DOHH2 (cell line): ENCODE measurements around the gene PTPRN2.

Experiments
- EZH2phosphoT487 ChIP-seq: fragments of 200-600 bp; sonication (generic); IDR thresholded peaks from 2 replicates; pipeline ENCODE4 v1.6.1; 2017; ENCODE audit warnings: borderline replicate concordance, mild to moderate bottlenecking, antibody characterized with exemption, low read length, moderate library complexity, mixed read lengths
- TF ChIP-seq, protein P1 (sequence below): fragments of 200-600 bp; sonication (generic); IDR thresholded peaks from one replicate; pipeline ENCODE4 v1.5.1; 2014; ENCODE audit warnings: antibody characterized with exemption, mild to moderate bottlenecking, low read depth, low read length; ENCODE audit not compliant: poor library complexity, severe bottlenecking

DNA sequence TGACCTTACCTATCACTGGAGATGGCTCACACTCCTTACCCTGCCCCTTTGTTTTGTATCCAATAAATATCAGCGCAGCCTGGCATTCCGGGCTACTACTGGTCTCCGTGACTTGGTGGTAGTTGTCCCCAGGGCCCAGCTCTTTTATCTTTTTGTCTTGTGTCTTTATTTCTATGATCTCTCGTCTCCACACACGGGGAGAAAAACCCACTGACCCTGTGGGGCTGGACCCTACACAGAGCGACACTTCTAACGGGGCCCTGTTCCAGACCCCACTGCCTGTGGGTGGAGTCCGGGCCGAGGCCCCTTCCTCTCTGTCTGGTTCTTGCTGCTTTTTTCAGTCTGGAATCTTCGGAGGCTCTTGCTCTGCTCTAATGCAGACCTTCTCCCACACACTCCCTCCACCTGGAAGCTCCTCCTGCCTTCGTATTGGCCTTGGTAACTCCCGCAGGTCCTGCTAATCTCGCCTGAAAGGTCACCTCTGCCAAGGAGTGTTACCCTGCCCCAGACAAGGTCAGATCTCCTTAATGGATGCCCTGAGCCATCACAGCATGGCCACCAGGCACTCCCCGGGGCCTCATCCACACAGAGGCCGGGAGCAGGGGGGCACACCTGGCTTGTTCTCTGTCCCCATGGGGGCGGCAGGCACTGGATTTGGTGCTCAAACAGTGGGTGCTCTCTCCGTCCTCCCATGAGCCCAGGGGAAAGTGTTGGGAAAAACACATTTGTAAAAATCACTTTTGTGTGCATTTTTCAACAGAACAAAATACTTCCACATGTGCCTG lies 531.7 kb downstream of the PTPRN2 start:
- TF ChIP-seq, protein P1, sequence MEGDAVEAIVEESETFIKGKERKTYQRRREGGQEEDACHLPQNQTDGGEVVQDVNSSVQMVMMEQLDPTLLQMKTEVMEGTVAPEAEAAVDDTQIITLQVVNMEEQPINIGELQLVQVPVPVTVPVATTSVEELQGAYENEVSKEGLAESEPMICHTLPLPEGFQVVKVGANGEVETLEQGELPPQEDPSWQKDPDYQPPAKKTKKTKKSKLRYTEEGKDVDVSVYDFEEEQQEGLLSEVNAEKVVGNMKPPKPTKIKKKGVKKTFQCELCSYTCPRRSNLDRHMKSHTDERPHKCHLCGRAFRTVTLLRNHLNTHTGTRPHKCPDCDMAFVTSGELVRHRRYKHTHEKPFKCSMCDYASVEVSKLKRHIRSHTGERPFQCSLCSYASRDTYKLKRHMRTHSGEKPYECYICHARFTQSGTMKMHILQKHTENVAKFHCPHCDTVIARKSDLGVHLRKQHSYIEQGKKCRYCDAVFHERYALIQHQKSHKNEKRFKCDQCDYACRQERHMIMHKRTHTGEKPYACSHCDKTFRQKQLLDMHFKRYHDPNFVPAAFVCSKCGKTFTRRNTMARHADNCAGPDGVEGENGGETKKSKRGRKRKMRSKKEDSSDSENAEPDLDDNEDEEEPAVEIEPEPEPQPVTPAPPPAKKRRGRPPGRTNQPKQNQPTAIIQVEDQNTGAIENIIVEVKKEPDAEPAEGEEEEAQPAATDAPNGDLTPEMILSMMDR = no peak
- TF ChIP-seq EZH2phosphoT487 = no peak
